Measurements from ENCODE around the gene DYRK1A.

Gene DYRK1A

GRCh38 chr21:37383784-37384311, 17.3 kb downstream of the DYRK1A start:
- DNase-seq (no peak), ATAC-seq (replicated peaks) (no peak)
- Mint-ChIP-seq H3K36me3 (ENCODE audit: insufficient read depth) (peaks cover 13% of the 10 kb centered on the region), H3K4me1 (ENCODE audit: low read depth in 2 of 2) (peaks cover 69 to 77% of the 10 kb centered on the region in 2 donors), H3K27ac (peak overlapping the region; percentile 7 to 36), H3K4me3 (peak overlapping the region; percentile 11 to 43), H3K27me3 (no peaks in the 10 kb centered on the region), H3K9me3 (no peaks in the 10 kb centered on the region)

DNA sequence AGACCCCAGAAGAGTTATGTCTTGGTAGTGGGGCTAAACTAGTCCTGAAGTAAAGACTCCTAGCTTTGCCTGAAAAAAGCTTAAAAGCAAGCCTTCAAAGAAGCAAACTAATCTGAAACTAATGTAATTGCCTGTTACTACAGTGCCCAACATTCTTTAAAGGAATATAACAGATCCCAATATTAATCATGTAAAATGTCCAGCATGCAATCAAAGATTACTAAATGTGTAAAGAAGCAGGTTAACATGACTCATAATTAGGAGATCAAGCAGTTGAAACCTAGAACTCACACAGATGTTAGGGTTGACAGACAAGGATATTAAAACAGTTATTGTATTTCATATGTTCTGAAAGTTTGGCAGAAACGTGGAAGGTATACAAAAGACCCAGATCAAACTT, 17.8 kb downstream of the DYRK1A start:
- Mint-ChIP-seq H3K9me3 (no peaks in the 10 kb centered on the region), H3K27ac (peak overlapping the region in 1 of 2 donors; percentile 36), H3K27me3 (no peaks in the 10 kb centered on the region), H3K4me3 (peak overlapping the region; percentile 11 to 43), H3K4me1 (ENCODE audit: low read depth in 2 of 2) (peaks cover 68 to 74% of the 10 kb centered on the region in 2 donors), H3K36me3 (ENCODE audit: insufficient read depth) (peaks cover 15% of the 10 kb centered on the region)
- no peak for ATAC-seq (replicated peaks)
- DNase-seq: no peak

DNA sequence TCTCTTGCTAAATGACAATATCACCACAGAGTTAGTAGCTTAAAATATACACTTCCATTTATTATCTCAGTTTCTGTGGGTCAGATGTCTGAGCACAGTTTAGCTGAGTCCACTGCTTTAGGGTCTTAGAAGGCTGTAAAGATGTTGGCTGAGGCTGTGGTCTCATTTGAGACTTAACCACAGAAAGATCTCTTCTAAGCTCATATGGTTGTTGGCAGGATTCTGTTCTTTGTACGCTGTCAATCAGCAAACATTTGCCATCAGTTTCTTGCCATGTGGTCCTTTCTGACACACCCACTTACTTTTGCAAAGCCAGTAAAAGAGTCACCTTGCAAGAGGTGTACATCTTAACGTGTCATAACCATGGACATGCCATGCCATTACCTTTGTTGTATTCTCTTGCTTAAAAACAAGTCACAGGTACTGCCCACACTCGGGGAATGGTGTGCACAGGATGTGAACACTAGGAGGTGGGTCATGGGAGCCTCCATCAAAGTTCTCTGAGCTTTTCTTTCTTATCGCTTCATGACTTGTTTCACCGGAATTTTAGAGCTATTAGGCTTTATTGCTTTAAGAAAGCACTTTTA, 18.7 kb downstream of the DYRK1A start:
- Mint-ChIP-seq H3K27ac (peak overlapping the region in 1 of 2 donors; percentile 50), H3K27me3 (no peaks in the 10 kb centered on the region), H3K4me1 (ENCODE audit: low read depth in 2 of 2) (peaks cover 70 to 76% of the 10 kb centered on the region in 2 donors), H3K4me3 (peak overlapping the region; percentile 8 to 43), H3K36me3 (ENCODE audit: insufficient read depth) (peaks cover 19% of the 10 kb centered on the region), H3K9me3 (no peaks in the 10 kb centered on the region)
- DNase-seq (no peak), ATAC-seq (replicated peaks) (peak; percentile 24)

GRCh38 chr21:37386151-37386550, 19.6 kb downstream of the DYRK1A start:
- H3K27me3 Mint-ChIP-seq: no peaks in the 10 kb centered on the region
- H3K9me3 Mint-ChIP-seq: no peaks in the 10 kb centered on the region
- DNase-seq (no peak), ATAC-seq (replicated peaks) (no peak)
- peak overlapping the region; percentile 50 to 60 for H3K27ac Mint-ChIP-seq
- peaks cover 71 to 76% of the 10 kb centered on the region in 2 donors for H3K4me1 Mint-ChIP-seq (ENCODE audit: low read depth in 2 of 2)
- peak overlapping the region in 1 of 2 donors; percentile 64 for H3K4me3 Mint-ChIP-seq
- peaks cover 18% of the 10 kb centered on the region for H3K36me3 Mint-ChIP-seq (ENCODE audit: insufficient read depth)

GRCh38 chr21:37389456-37389855, 22.9 kb downstream of the DYRK1A start:
- Mint-ChIP-seq H3K4me3 (peak overlapping the region; percentile 13 to 51), H3K27ac (peak overlapping the region in 1 of 2 donors; percentile 57)

GRCh38 chr21:37391666-37392065, 25.1 kb downstream of the DYRK1A start:
- Mint-ChIP-seq H3K36me3 (ENCODE audit: insufficient read depth) (peaks cover 21% of the 10 kb centered on the region), H3K4me3 (peak overlapping the region; percentile 13 to 51), H3K27ac (peak overlapping the region; percentile 23 to 30), H3K27me3 (no peaks in the 10 kb centered on the region), H3K9me3 (no peaks in the 10 kb centered on the region), H3K4me1 (ENCODE audit: low read depth in 2 of 2) (peaks cover 76% of the 10 kb centered on the region in 2 donors)
- DNase-seq: no peak
- no peak for ATAC-seq (replicated peaks)

More at GRCh38 chr21:37389456-37389855, 22.9 kb downstream of the DYRK1A start:
- Mint-ChIP-seq H3K4me1 (ENCODE audit: low read depth in 2 of 2) (peaks cover 71 to 77% of the 10 kb centered on the region in 2 donors), H3K27me3 (no peaks in the 10 kb centered on the region), H3K9me3 (no peaks in the 10 kb centered on the region), H3K36me3 (ENCODE audit: insufficient read depth) (peaks cover 17% of the 10 kb centered on the region)
- DNase-seq (no peak), ATAC-seq (replicated peaks) (no peak)

DNA sequence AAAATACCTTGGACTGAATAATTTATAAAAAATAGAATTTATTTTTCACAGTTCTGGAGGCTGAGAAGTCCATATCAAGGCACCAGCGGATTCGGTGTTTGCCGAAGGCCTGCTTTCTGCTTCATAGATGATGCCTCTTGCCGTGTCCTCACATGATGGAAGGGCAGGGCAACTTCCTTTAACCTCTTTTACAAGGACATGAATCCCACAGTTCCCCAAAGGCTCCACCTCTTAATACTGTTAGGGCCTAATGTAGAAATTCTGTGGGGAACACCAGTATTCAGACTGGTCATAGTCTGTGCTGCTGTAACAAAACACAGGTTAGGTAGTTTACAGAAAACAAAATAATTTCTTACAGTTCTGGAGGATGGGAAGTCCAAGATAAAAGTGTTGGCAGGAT, 25.9 kb downstream of the DYRK1A start:
- Mint-ChIP-seq H3K4me1 (ENCODE audit: low read depth in 2 of 2) (peaks cover 71 to 76% of the 10 kb centered on the region in 2 donors), H3K36me3 (ENCODE audit: insufficient read depth) (peaks cover 21% of the 10 kb centered on the region), H3K27ac (peak overlapping the region in 1 of 2 donors; percentile 29), H3K27me3 (no peaks in the 10 kb centered on the region), H3K9me3 (no peaks in the 10 kb centered on the region), H3K4me3 (peak overlapping the region in 1 of 2 donors; percentile 30)
- DNase-seq (no peak), ATAC-seq (replicated peaks) (no peak)

DNA sequence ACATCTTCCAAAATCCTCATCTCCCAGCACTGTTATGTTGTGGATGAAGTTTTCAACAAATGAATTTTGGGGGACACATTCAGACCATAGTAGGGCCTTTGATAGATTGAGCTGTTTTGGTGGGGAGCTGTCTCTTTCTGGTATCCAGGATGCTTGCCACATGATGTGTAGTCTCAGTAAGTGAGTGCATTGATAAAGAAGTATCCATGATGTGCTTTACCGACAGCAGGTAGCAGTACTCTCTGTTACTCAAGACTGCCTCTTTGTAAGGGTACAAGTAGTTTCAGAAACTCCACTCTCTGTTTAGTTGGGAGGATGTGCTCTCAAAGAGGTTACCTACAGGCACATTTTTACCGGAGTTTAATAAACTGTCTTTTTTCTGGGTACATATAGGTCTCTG, 26.5 kb downstream of the DYRK1A start:
- peak overlapping the region in 1 of 2 donors; percentile 29 for H3K27ac Mint-ChIP-seq
- DNase-seq (no peak), ATAC-seq (replicated peaks) (no peak)
- H3K4me3 Mint-ChIP-seq: peak overlapping the region; percentile 14 to 30
- H3K4me1 Mint-ChIP-seq (ENCODE audit: low read depth in 2 of 2): peaks cover 67 to 73% of the 10 kb centered on the region in 2 donors
- no peaks in the 10 kb centered on the region for H3K9me3 Mint-ChIP-seq
- H3K27me3 Mint-ChIP-seq: no peaks in the 10 kb centered on the region
- H3K36me3 Mint-ChIP-seq (ENCODE audit: insufficient read depth): peaks cover 19% of the 10 kb centered on the region

DNA sequence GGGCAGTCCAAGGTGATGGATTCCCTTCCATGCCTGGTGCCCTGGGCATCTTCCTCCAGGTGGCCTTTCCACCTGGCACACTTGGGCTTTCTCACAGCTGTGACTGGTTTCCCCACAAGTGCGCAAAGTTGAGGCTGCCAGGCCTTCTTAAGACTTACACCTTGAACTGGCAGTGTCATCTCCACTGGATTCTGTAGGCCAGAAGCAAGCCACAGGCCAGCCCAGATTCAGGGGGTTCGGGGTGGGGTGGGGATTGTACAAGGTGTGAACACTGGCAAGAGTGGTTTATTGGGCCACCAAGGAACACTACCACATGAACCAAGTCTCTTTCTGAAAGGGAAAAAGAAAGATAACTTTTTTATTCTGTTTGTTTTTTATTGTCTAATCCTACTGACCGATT, 27.2 kb downstream of the DYRK1A start:
- Mint-ChIP-seq H3K4me1 (ENCODE audit: low read depth in 2 of 2) (peaks cover 67 to 76% of the 10 kb centered on the region in 2 donors), H3K4me3 (peak overlapping the region in 1 of 2 donors; percentile 30), H3K27ac (no peak overlapping the region), H3K9me3 (no peaks in the 10 kb centered on the region), H3K27me3 (no peaks in the 10 kb centered on the region), H3K36me3 (ENCODE audit: insufficient read depth) (peaks cover 21% of the 10 kb centered on the region)
- ATAC-seq (replicated peaks) (peak; percentile 54), DNase-seq (no peak)

- Mint-ChIP-seq H3K4me3 (peak overlapping the region; percentile 46 to 74), H3K27ac (peak overlapping the region in 1 of 2 donors; percentile 69), H3K4me1 (ENCODE audit: low read depth in 2 of 2) (peaks cover 66 to 77% of the 10 kb centered on the region in 2 donors)
These were observed 29.4 kb downstream of the DYRK1A start for GRCh38 chr21:37395961-37396360.

DNA sequence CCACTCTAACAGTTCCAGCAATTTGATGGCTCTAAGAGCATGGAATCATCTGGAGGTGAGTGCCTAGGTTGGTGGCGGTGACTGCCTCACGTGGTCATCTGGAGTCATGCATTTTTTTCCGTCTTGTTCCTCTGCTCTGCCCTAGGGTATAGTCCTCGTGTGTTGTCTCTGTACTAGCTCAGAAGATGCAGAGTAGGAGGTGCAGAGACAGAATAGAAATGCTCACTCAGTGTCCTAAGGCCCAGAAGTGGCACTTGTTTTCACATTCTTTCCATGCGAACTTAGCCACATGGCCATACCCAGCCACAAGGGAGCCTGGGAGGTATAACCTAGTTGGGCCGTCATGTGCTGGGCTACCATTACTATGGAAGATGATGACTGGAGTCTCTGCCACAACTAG, 30.3 kb downstream of the DYRK1A start:
- DNase-seq: no peak
- no peak for ATAC-seq (replicated peaks)
- no peaks in the 10 kb centered on the region for H3K27me3 Mint-ChIP-seq
- H3K4me1 Mint-ChIP-seq (ENCODE audit: low read depth in 2 of 2): peaks cover 60 to 73% of the 10 kb centered on the region in 2 donors
- H3K9me3 Mint-ChIP-seq: no peaks in the 10 kb centered on the region
- H3K4me3 Mint-ChIP-seq: peak overlapping the region; percentile 46 to 74
- H3K27ac Mint-ChIP-seq: peak overlapping the region in 1 of 2 donors; percentile 5
- peaks cover 24% of the 10 kb centered on the region for H3K36me3 Mint-ChIP-seq (ENCODE audit: insufficient read depth)

More at GRCh38 chr21:37395961-37396360, 29.4 kb downstream of the DYRK1A start:
- ATAC-seq (replicated peaks) (no peak), DNase-seq (no peak)
- Mint-ChIP-seq H3K27me3 (no peaks in the 10 kb centered on the region), H3K36me3 (ENCODE audit: insufficient read depth) (peaks cover 20% of the 10 kb centered on the region), H3K9me3 (no peaks in the 10 kb centered on the region)

DNA sequence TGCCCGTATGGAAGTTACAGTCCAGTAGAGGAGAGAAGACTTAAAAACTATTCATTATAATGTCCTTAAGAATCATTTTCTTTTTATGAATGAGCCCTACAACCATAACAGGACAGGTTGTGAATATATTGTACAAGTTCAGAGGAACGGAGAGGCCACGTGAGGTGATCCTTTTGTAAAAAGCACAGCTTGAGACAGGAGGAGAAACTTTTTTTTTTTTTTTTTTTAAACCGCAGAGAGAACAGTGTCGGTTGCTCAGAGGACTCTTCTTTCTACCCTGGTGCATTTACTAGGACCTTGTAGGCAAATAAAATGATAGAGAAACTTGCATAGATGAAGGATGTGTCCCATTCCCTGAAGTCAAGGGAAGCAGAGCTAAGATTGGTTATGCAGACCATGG, 32.1 kb downstream of the DYRK1A start:
- peak overlapping the region; percentile 75 to 85 for H3K27ac Mint-ChIP-seq
- peaks cover 33% of the 10 kb centered on the region for H3K36me3 Mint-ChIP-seq (ENCODE audit: insufficient read depth)
- no peaks in the 10 kb centered on the region for H3K9me3 Mint-ChIP-seq
- H3K4me1 Mint-ChIP-seq (ENCODE audit: low read depth in 2 of 2): peaks cover 52 to 73% of the 10 kb centered on the region in 2 donors
- ATAC-seq (replicated peaks): peak; percentile 43
- H3K4me3 Mint-ChIP-seq: peak overlapping the region; percentile 68 to 74
- DNase-seq: no peak
- no peaks in the 10 kb centered on the region for H3K27me3 Mint-ChIP-seq

- Mint-ChIP-seq H3K4me3 (peak overlapping the region; percentile 5 to 6), H3K4me1 (ENCODE audit: low read depth in 2 of 2) (peaks cover 56 to 81% of the 10 kb centered on the region in 2 donors), H3K27ac (peak overlapping the region; percentile 15 to 78), H3K27me3 (no peaks in the 10 kb centered on the region), H3K36me3 (ENCODE audit: insufficient read depth) (peaks cover 34% of the 10 kb centered on the region), H3K9me3 (no peaks in the 10 kb centered on the region)
- ATAC-seq (replicated peaks) (no peak), DNase-seq (no peak)
These were observed 35.8 kb downstream of the DYRK1A start for GRCh38 chr21:37402251-37402867.

GRCh38 chr21:37405629-37406028, 39.1 kb downstream of the DYRK1A start:
- Mint-ChIP-seq H3K36me3 (ENCODE audit: insufficient read depth) (peaks cover 27% of the 10 kb centered on the region), H3K27ac (peak overlapping the region in 1 of 2 donors; percentile 78), H3K4me1 (ENCODE audit: low read depth in 2 of 2) (peaks cover 58 to 82% of the 10 kb centered on the region in 2 donors), H3K4me3 (peak overlapping the region; percentile 5 to 72), H3K9me3 (no peaks in the 10 kb centered on the region), H3K27me3 (no peaks in the 10 kb centered on the region)
- no peak for ATAC-seq (replicated peaks)
- no peak for DNase-seq

Data from effector memory CD8-positive, alpha-beta T cell (primary cell).